HG02642 (cell line): ENCODE data around the gene SYNRG.
"Not testable (repeated sequence)": the region's sequence is repeated elsewhere in the genome, so short reads cannot be mapped to it uniquely, and the experiment has no call there.

Experiments
- ATAC-seq: cut with Tn5 transposase; IDR thresholded peaks from one replicate; pipeline ENCODE4 v1.9.1; 2021; ENCODE audit warnings: mild to moderate bottlenecking; ENCODE audit not compliant: unreplicated experiment, poor library complexity

SYNRG gene

GRCh38 chr17:37609170-37610040 is at the start of gene SYNRG:
Gene SYNRG (minus strand): TSS chr17:37609418. CDS start chr17:37609355, 63 bp downstream.
- ATAC-seq: peak; percentile 95

DNA sequence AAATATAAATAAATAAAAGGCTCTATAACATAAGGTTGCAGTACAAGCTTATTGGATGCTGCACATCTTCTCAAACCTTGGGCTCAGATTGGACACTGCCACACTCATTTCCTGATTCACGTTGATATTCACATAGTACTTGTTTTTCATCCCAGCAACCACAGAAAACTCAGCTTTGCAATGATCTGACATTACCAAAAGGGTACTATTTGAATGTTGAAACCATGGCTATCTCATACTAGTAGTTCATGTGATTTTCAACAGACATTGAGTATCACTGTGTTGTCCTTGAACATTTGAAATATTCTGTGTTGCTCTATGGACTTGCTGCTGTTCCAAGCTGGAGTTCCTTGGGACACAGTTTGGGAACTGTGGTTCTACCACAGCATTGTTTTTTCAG is 48.0 kb upstream of the SYNRG start:
- ATAC-seq: no peak

DNA sequence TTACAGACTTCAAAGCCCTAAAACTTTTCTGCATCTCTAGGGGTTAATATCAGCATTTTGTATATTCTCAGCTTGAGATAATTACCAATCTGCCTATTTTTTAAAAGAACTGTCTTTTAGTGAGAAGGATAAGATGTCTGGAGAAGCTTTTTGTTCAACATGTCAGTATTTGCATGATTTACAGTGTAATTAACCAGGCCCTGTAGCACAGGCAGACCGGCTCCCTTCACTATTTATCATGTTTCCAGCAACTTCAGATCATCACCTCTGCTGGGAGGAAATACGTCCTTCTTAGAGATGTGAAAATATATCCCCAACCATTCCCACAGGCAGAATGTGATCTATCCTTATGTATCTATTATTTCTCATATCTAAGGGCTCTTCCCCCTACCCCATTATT is 42.6 kb upstream of the SYNRG start:
- no peak for ATAC-seq

GRCh38 chr17:37650419-37651003 is 41.3 kb upstream of the SYNRG start:
- no peak for ATAC-seq

DNA sequence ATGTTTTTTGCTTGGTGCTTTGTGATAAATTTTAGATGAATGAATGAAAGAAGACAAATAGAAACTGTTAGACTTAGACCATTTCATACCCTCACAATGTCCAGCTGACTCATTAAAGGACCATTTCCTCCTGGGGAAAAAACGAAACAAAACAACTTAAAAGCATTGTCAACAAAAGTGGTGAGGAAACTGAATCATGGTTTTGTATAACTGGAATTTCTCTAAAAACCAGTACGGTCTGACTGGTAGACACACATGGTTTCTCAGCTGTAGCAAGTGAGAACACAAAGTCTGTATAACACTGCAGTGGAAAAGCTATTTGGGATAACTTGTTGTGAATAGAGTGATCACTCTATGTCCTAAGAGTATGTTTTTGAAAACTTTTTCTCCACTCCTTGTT is 39.3 kb upstream of the SYNRG start:
- ATAC-seq: no peak

DNA sequence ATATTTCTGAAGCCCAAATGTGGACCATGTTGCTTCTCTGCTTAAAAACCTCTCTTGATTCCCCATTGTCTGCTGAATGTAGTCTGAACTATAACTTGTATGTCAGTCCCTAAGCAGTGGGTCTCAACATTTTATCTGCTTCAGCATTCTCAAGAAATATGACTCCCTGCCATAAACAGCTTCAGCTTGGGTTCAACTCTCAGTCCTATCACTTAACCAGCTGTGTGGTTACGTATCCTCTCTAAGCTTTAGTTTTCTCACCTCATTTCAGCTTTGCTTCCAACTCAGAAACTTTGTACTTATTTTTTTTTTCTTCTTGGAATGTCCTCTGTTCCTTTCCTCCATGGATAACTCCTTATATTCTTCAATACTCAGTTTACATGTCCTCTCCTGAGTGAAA is 38.6 kb upstream of the SYNRG start:
- ATAC-seq: no peak

DNA sequence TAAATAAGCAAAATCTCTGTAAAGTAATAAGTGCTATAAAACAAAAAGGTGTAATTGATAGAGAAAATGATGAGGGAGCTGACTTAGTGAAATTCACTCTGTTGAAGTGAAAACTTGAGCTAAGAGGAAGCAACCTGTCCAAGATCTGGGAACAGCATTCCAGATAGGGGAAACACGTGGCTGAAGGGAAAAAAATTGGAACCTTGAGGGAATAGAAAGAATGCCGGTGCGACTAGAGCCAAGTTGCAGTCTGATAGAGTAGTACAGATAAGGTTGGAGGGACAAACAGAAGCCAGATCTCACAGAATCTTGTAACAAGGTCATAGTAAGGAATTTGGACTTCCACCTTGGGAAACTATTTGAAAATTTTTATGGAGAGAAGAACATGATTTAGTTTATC is 34.7 kb upstream of the SYNRG start:
- ATAC-seq: no peak

DNA sequence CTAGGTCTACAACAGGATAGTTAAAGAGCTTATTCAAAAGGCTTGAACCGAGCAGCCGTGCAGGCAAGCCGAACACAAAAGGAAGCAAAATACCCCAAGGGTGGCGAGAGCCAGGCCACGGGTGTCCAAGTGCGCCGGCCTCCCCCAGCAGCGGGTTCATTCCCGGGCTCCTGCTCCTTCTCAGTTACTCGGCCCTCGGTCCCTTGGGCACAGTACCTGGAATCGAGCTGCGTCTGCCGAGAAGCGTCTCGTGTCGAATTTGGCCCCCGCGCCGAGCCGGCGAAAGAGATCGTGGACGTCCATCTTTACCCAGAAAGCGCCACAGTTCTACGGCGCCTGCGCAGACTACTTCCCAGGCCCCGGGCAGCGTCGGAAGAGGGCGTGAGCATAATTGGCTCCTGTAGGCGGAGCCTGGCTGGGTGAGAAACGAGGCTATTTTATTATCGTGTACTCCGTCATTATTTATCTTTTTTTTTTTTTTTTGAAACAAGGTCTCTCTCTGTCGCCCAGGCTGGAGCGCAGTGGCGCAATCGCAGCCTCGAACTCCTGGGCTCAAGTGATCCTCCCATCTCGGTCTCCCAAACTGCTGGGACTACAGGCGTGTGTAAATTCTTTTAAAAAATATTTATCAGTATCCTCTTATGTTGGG is 34.0 kb upstream of the SYNRG start, which contains the start of gene DDX52:
TSS of gene DDX52 (minus strand) at position 329 of the 649 bp plus-strand sequence. CDS start at position 303, 26 bp downstream.
- peak; percentile 93 for ATAC-seq

DNA sequence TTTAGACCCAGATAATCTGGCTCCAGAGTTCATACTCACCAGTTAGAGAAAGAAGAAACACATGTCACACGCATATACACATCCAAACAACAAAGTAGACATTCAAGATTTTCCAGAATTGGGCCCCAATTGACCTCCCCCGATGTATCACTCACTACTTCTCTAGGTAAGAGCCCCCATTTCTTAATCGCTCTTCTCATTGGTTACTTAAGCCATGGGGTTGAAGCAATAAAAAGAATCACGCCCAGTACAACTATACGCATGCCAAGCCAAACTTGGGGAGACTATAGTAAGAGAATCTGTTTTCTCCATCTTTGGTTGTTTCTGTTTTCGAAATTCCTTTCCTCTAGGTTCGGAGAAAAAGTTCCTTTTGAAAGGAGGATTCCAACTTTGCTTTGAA is 33.5 kb upstream of the SYNRG start:
- peak; percentile 7 for ATAC-seq

DNA sequence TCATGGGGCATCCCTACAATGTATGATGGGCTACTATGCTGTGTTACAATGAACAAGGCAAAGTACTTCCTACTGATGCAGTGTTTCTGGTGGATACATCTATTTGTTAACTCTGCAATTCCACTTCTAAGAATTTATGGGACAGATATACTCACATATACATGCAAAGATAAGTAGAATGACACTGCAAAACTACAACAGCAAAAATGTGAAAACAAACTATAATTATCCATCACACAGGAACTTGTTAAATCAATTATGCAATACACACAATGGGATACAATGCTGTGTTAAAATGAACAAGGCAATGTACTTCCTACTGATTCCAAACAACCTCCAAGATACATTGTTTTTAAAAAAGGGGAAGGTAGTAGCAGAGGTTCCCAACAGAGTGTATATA is 30.8 kb upstream of the SYNRG start:
- ATAC-seq: no peak

GRCh38 chr17:37637956-37638355 is 28.7 kb upstream of the SYNRG start:
- ATAC-seq: no peak

DNA sequence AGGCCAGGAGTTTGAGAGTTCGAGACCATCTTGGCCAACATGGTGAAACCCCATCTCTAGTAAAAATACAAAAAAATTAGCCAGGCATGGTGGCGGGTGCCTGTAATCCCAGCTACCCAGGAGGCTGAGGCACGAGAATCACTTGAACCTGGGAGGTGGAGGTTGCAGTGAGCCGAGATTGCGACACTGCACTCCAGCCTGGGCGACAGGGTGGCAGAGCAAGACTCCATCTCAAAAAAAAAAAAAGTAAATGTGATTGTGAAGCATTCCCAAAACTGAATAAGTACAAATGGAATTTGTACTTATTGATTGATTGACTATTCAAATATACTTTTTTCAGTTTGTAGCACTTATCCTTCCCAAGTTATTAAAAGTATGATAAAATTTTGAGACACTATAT is 7.2 kb upstream of the SYNRG start:
- ATAC-seq: not testable (repeated sequence)

GRCh38 chr17:37614823-37615222 is 5.6 kb upstream of the SYNRG start:
- no peak for ATAC-seq

- no peak for ATAC-seq
Measured at GRCh38 chr17:37614391-37614790, 5.2 kb upstream of the SYNRG start.

GRCh38 chr17:37610971-37611370 is 1.8 kb upstream of the SYNRG start:
- no peak for ATAC-seq

- not testable (repeated sequence) for ATAC-seq
Measured at GRCh38 chr17:37610041-37610420, 813 bp upstream of the SYNRG start.

GRCh38 chr17:37608351-37609169 is 658 bp downstream of the SYNRG start:
- peak; percentile 27 for ATAC-seq

DNA sequence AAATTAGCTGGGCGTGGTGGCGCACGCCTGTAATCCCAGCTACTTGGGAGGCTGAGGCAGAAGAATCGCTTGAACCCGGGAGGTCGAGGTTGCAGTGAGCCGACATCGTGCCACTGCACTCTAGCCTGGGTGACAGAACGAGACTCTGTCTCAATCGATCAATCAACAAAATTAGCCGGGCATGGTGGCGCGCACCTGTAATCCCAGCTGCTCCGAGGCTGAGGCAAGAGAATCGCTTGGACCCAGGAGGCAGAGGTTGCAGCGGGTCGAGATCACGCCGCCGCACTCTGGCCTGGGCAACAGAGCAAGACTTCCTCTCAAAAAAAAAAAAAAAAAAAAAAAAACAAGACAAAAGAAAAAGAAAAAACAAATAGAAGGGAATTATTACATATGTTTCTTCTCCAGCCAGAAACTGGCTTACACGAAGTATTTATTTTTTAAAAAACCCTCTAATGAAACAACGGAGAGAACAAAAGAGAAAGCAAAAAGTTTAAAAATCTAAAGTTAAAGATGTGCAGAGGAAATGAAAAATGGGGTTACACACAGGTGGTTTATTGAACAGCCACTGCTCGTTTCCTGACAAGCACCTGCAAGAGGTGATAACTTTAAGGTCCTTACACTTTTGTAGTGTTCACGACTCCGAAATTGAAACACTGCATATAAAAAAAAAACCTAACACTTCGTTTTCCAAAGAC is 1.4 kb downstream of the SYNRG start:
- ATAC-seq: no peak

DNA sequence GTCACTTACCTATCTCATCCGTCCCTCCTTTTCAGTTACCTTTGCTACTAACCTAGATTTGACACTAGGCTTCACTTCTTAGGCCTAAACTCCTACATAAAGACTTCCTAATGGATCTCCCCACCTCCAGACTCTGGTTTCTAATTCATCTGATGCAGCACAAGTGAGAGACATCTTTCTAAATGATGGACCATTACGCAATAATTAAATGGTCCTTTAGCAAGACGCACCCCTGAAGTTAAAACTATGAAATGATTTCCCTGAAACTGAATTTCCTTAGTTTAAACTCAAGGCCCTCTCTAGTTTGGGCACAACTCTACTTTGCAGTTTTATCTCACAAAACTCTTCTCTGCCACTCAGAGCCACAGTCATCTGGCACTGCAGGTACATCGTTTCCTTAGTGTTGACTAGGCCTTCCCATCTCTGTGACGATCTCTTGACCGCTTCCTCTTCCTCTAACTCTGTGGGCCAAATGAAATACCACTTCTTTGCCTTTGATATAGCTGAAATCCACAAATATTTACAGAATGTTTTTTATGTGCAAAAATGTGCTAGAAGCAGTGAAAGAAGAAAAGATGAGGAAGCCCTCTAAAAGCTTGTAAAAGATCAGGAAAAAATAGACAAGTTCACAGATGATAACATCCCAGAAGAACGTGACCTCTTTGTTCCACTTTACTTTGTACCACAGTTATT is 3.3 kb downstream of the SYNRG start:
- no peak for ATAC-seq
